Motor neuron (in vitro differentiated cells): ENCODE results near the gene STIL. TPM values are rescaled to one million over a fixed set of nuclear protein-coding genes. Genes with fewer than 3 reads are reported as not detected.
"Not testable (repeated sequence)": the region's sequence is repeated elsewhere in the genome, so short reads cannot be mapped to it uniquely, and the experiment has no call there.

Source experiments
- ATAC-seq, 8 experiments: fragments of 200-7000 bp; cut with Tn5 transposase; replicated peaks in 6 of 8; 2 replicates each; pipeline ENCODE4 v1.8.0; 2021; ENCODE audit warnings: mild to moderate bottlenecking in 8 of 8, moderate library complexity in 8 of 8
- H3K27ac ChIP-seq, 2 donors: fragments of 250-450 bp; sonication (Bioruptor Pico); 2 replicates each; pipeline ENCODE4 v1.9.0; 2021; ENCODE audit warnings: antibody characterized with exemption in 2 of 2, mild to moderate bottlenecking in 2 of 2, moderate library complexity in 1 of 2
- H3K4me1 ChIP-seq, 2 donors: fragments of 250-450 bp; sonication (Bioruptor Pico); replicated peaks in 1 of 2; 2 replicates each; pipeline ENCODE4 v1.6.1; 2021; ENCODE audit warnings: antibody characterized with exemption in 2 of 2, mild to moderate bottlenecking in 2 of 2, moderate library complexity in 1 of 2
- H3K4me3 ChIP-seq, 5 donors: fragments of 250-450 bp; sonication (Bioruptor Pico); 2 replicates each; pipeline ENCODE4 v1.9.0; 2021; ENCODE audit warnings: antibody characterized with exemption in 5 of 5, mild to moderate bottlenecking in 5 of 5, moderate library complexity in 4 of 5
- WGBS, 10 experiments: fragments of 450-650 bp; shearing (Covaris generic); methylation state at CpG; one replicate each; pipeline ENCODE4 v1.0.0; 2022; 5-methylcytosine and 5-hydroxymethylcytosine counted together
- in situ Hi-C, 9 experiments: fragments of 400-800 bp; cut with MboI; loops; one replicate each; pipeline ENCODE4 v1.15.0; 2021; ENCODE audit warnings: low sequenced_read_pairs in 9 of 9, low pct_unique_long_range_greater_than_20kb in 2 of 9; ENCODE audit not compliant: unreplicated experiment in 9 of 9
- total RNA-seq, 8 experiments: library from RNA; unstranded; fragments of 300-600 nt; gene quantifications; 2 replicates each; pipeline versions ENCODE4 v1.2.3 to v1.2.4, GENCODE V29; 2022

Gene STIL
- total RNA-seq, 8 experiments from 2014 or later: 1.2 to 20.3 (median 3.7) TPM

DNA sequence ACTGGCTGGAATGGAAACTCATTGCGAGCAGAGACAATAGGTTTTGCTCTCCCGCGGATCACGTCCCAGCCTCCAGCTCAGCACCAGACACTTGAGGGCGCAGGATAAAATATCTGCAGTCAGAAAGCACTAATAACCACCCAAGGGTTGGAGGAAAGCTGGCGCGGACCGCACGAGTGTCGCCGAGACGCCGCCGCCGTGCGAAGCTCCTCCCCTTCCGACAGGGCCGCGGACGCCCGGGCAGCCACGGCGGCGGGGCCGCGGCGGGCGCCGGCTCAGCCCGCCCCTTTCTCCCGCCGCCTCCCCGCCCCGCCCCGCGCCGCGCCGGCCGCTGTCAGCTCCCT is 19.6 kb upstream of the STIL start, which contains the start of gene CMPK1:
TSS of gene CMPK1 (plus strand) at position 213 of the 344 bp plus-strand sequence. CDS start 156 bp downstream, outside the sequence.
- in situ Hi-C loops: no loop called here
- 0% methylated on average over 1 to 20 of the region's 40 CpGs; no CpG with 5 or more reads in 2 of the 10 experiments for WGBS, 10 experiments
- peak within 1 kb of the TSS; percentile 98 for H3K27ac ChIP-seq
- peaks cover 21 to 28% of the 10 kb centered on the region in 2 donors for H3K4me1 ChIP-seq
- H3K4me3 ChIP-seq: peak within 1 kb of the TSS; percentile 73 to 93 (median 79)
- ATAC-seq: peak; percentile 77 to 89 (median 83)

GRCh38 chr1:47332779-47333577 is 19.0 kb upstream of the STIL start:
- in situ Hi-C loops: no loop called here
- Histone ChIP-seq H3K4me3 (peak overlapping the region; percentile 73 to 93 (median 79)), H3K27ac (peak overlapping the region; percentile 98), H3K4me1 (peaks cover 21 to 28% of the 10 kb centered on the region in 2 donors)
- ATAC-seq: peak in 2 of 8 experiments; percentile 2
- WGBS, 10 experiments: 18 to 90% (median 35%) methylated on average over 6 to 19 of the region's 19 CpGs

GRCh38 chr1:47331875-47332274 is 17.9 kb upstream of the STIL start:
- no peak for ATAC-seq
- Histone ChIP-seq H3K27ac (peak overlapping the region; percentile 98), H3K4me3 (no peak overlapping the region), H3K4me1 (peaks cover 21 to 28% of the 10 kb centered on the region in 2 donors)
- 70 to 100% (median 88%) methylated on average over 1 to 2 of the region's 2 CpGs for WGBS, 10 experiments
- in situ Hi-C loops: no loop called here

GRCh38 chr1:47330212-47330611 is 16.3 kb upstream of the STIL start:
- Histone ChIP-seq H3K27ac (no peak overlapping the region), H3K4me1 (peaks cover 15 to 17% of the 10 kb centered on the region in 2 donors), H3K4me3 (no peak overlapping the region)
- no peak for ATAC-seq
- WGBS, 10 experiments: 0 to 100% (median 100%) methylated on average over 1 of the region's 1 CpG; no CpG with 5 or more reads in 3 of the 10 experiments
- in situ Hi-C loops: no loop called here

DNA sequence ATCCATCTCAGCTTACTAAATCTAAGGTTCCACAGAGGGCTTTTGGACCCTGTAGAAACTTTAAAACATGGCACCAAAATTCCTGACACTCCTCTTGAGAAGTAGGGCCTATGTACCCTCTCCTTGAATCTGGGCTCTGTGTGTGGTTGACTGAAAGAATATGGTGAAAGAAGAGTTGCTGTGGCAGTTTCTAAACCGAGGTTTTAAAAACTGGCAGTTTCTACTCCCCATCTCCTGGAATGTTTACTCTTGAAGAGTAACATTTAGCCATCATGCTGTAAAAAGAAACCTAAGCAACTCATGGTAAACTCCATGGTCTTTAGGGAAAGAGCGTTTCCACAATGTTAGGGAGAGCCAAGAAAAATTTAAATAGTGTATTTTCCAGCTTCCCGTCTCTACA is 15.0 kb upstream of the STIL start:
- in situ Hi-C loops: no loop called here
- Histone ChIP-seq H3K4me3 (no peak overlapping the region), H3K4me1 (peaks cover 14% of the 10 kb centered on the region in 2 donors), H3K27ac (no peak overlapping the region)
- ATAC-seq: no peak
- 60 to 100% (median 94%) methylated on average over 1 to 3 of the region's 3 CpGs; no CpG with 5 or more reads in 3 of the 10 experiments for WGBS, 10 experiments

- Histone ChIP-seq H3K27ac (no peak overlapping the region), H3K4me1 (no peaks in the 10 kb centered on the region), H3K4me3 (no peak overlapping the region)
- no peak for ATAC-seq
- in situ Hi-C loops: no loop called here
- 25 to 100% (median 100%) methylated on average over 1 to 2 of the region's 2 CpGs; no CpG with 5 or more reads in 2 of the 10 experiments for WGBS, 10 experiments
These were observed 12.3 kb upstream of the STIL start for GRCh38 chr1:47326271-47326670.

- Histone ChIP-seq H3K4me3 (no peak overlapping the region), H3K27ac (no peak overlapping the region), H3K4me1 (no peaks in the 10 kb centered on the region)
- ATAC-seq: no peak
- WGBS, 10 experiments: 50 to 88% (median 80%) methylated on average over 1 to 2 of the region's 2 CpGs; no CpG with 5 or more reads in 2 of the 10 experiments
- in situ Hi-C loops: no loop called here
These were observed 11.6 kb upstream of the STIL start for GRCh38 chr1:47325528-47325927.

DNA sequence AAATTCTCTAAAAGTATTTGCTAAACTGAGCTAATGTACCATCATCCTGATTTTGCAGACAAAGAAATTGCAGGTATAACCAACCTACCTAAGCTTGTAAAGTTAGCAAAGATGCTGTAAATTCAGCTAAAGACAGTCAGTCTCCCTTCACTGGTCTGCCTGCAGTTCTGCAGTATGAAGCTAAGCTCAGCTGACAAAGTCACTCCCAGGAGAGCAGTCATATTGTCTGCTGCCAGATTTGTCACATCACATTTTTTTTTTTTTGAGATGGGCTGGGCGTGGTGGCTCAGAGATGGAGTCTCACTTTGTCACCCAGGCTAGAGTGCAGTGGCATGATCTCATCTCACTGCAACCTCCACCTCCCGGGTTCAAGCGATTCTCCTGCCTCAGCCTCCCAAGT is 10.7 kb upstream of the STIL start:
- Histone ChIP-seq H3K27ac (no peak overlapping the region), H3K4me3 (no peak overlapping the region), H3K4me1 (no peaks in the 10 kb centered on the region)
- in situ Hi-C loops: no loop called here
- WGBS, 10 experiments: 50 to 100% (median 80%) methylated on average over 1 to 3 of the region's 3 CpGs; no CpG with 5 or more reads in 3 of the 10 experiments
- peak in 2 of 8 experiments; percentile 48 to 49 for ATAC-seq

- Histone ChIP-seq H3K4me3 (no peak overlapping the region), H3K27ac (no peak overlapping the region), H3K4me1 (no peaks in the 10 kb centered on the region)
- in situ Hi-C loops: no loop called here
- WGBS, 10 experiments: 0 to 78% (median 40%) methylated on average over 1 of the region's 1 CpG; no CpG with 5 or more reads in 2 of the 10 experiments
- no peak for ATAC-seq
These were observed 9.7 kb upstream of the STIL start for GRCh38 chr1:47323599-47324031.

DNA sequence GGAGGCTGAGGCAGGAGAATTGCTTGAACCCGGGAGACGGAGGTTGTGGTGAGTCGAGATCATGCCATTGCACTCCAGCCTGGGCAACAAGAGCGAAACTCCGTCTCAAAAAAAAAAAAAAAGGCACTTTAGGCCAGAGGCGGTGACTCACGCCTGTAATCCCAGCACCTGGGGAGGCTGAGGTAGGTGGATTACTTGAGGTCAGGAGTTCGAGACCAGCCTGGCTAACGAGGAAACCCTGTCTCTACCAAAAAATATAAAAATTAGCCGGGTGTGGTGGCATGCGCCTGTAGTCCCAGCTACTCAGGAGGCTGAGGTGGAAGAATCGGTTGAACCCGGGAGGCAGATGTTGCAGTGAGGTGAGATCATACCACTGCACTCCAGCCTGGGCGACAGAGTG is 6.0 kb upstream of the STIL start:
- in situ Hi-C loops, H3K4me1 ChIP-seq, H3K4me3 ChIP-seq, ATAC-seq, H3K27ac ChIP-seq: not testable (repeated sequence)
- WGBS, 10 experiments: 60 to 100% (median 90%) methylated on average over 1 to 12 of the region's 14 CpGs; no CpG with 5 or more reads in 1 of the 10 experiments

DNA sequence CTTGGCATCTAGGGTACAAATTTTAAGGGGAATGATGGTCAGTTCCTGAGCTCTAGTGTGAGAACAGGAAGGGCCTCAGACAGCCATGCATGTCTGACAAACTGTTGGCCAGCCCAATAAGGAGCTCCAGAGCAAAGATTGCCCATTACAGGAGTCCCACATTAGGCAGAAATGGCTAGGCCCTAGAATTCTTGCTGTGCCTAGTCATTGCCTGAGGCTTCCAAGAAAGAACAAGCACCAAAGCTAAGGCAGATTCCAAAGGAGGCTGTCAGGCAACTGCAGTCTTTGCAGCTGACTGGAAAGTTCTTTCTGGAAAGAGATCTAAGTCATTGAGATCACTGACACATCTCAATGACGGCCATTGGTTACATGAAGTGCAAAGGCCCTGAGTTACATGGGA is 3.9 kb upstream of the STIL start:
- 0 to 100% (median 83%) methylated on average over 1 of the region's 1 CpG; no CpG with 5 or more reads in 5 of the 10 experiments for WGBS, 10 experiments
- peaks cover 5 to 6% of the 10 kb centered on the region in 2 donors for H3K4me1 ChIP-seq
- H3K4me3 ChIP-seq: no peak overlapping the region
- no peak overlapping the region for H3K27ac ChIP-seq
- no peak for ATAC-seq
- in situ Hi-C loops: no loop called here

DNA sequence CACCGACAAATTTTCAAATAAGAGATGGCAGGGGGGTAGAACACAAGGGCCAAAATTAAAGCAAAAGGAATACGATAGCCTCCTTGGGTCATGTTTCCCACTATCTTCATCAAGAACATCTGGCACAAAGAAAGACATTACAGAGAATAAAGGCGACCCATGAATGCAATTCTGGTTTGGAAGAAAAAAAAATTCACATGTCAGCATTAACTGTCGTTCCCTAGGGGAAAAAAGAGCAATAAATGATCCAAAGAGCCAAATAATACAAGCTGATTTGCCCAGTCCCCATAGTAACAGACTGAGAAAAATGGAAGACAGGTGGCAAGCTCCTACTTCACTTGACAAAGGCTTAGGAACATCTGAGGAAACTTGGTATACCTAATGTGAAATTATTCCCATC is 4.5 kb downstream of the STIL start:
- WGBS, 10 experiments: 36 to 100% (median 89%) methylated on average over 1 to 4 of the region's 4 CpGs
- in situ Hi-C loops: no loop called here
- no peak for ATAC-seq
- H3K27ac ChIP-seq: no peak overlapping the region
- H3K4me1 ChIP-seq: peaks cover 0 to 3% of the 10 kb centered on the region in 2 donors
- no peak overlapping the region for H3K4me3 ChIP-seq

- ATAC-seq: no peak
- in situ Hi-C loops: no loop called here
- WGBS, 10 experiments: 90 to 100% (median 98%) methylated on average over 1 to 2 of the region's 2 CpGs
- H3K4me3 ChIP-seq: no peak overlapping the region
- H3K27ac ChIP-seq: no peak overlapping the region
- H3K4me1 ChIP-seq: no peaks in the 10 kb centered on the region
These were observed 11.5 kb downstream of the STIL start for GRCh38 chr1:47302472-47302871.
